Choroid plexus epithelial cell (primary cell): ENCODE results near the gene PAK5.

Experiments used
- DNase-seq: peaks from one replicate; pipeline ENCODE4 v3.0.0-alpha.2; 2010; ENCODE audit warnings: low read depth
- H3K4me3 ChIP-seq: 2 replicates; pipeline ENCODE4 v1.5.1; 2011; ENCODE audit warnings: low read depth, mild to moderate bottlenecking, control low read depth, low read length, moderate library complexity
- CTCF ChIP-seq: conservative IDR thresholded peaks from 2 replicates; pipeline ENCODE4 v1.5.1; 2011; ENCODE audit warnings: low read depth, mild to moderate bottlenecking, control low read depth, inconsistent platforms, low read length, moderate library complexity

PAK5 gene

GRCh38 chr20:9495701-9496100 lies 343.2 kb downstream of the PAK5 start:
- TF ChIP-seq CTCF, result no peak
- H3K4me3 ChIP-seq, result no peak overlapping the region
- no peak for DNase-seq

- no peak for DNase-seq
- TF ChIP-seq CTCF, result no peak
- no peak overlapping the region for H3K4me3 ChIP-seq
Observed at GRCh38 chr20:9493803-9494202, 345.1 kb downstream of the PAK5 start.

- TF ChIP-seq CTCF, result no peak
- DNase-seq, result no peak
- no peak overlapping the region for H3K4me3 ChIP-seq
Observed at GRCh38 chr20:9492067-9492466, 346.8 kb downstream of the PAK5 start.

- no peak overlapping the region for H3K4me3 ChIP-seq
- no peak for DNase-seq
- no peak for TF ChIP-seq CTCF
Observed at GRCh38 chr20:9491324-9491723, 347.6 kb downstream of the PAK5 start.

GRCh38 chr20:9490631-9491030 lies 348.2 kb downstream of the PAK5 start:
- H3K4me3 ChIP-seq, result no peak overlapping the region
- TF ChIP-seq CTCF, result no peak
- no peak for DNase-seq

- no peak for TF ChIP-seq CTCF
- no peak for DNase-seq
- no peak overlapping the region for H3K4me3 ChIP-seq
Observed at GRCh38 chr20:9490161-9490560, 348.7 kb downstream of the PAK5 start.

GRCh38 chr20:9488063-9488462 lies 350.8 kb downstream of the PAK5 start:
- DNase-seq, result no peak
- no peak overlapping the region for H3K4me3 ChIP-seq
- no peak for TF ChIP-seq CTCF
